CD4-positive, alpha-beta T cell treated with Interleukin-17A for 1 hour (primary cell): ENCODE measurements around the gene EML6.
A peak's percentile ranks its signal among the peaks of the same experiment; 100 is the strongest.

Experiments used
- DNase-seq: peaks from one replicate; pipeline ENCODE4 v3.0.0-alpha.2; 2020

EML6 gene

DNA sequence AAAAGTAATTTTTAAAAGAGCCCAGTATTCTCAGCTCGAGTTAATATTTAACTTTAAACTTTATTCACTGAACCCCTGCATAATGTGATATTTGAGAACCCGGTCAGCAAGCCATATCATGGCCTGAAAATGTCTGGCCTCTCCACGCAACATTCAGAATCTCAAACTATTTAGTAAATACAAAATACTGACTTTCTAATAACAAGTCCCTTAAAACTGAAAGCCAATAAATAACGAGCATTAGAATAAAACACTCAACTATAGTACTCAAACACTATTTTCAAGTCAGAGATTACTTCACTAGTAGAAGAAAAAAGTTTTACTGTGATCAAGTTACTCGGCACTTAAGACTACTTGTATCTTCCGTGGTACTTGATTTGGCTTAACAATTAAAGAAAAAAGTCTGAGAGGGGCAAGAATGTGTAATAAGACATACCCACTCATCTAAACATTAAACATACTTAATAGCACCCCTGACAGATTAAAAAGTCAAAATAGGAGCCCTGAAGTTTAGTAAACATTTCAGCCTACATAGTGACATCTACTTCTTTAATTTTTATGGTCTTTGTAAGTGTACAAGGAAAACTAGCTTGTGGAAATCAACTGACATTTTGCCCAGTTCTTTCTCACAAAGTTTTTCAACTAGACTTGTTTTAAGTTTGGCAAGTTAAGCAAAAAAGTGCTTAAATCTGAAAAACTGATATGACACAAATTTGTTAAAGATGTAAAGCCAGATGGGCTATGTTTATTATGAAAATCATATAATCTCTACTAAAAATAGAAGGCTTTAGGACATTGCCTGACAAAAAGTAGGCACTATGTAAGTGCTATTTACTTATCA, 288.6 kb downstream of the EML6 start:
- DNase-seq = no peak

DNA sequence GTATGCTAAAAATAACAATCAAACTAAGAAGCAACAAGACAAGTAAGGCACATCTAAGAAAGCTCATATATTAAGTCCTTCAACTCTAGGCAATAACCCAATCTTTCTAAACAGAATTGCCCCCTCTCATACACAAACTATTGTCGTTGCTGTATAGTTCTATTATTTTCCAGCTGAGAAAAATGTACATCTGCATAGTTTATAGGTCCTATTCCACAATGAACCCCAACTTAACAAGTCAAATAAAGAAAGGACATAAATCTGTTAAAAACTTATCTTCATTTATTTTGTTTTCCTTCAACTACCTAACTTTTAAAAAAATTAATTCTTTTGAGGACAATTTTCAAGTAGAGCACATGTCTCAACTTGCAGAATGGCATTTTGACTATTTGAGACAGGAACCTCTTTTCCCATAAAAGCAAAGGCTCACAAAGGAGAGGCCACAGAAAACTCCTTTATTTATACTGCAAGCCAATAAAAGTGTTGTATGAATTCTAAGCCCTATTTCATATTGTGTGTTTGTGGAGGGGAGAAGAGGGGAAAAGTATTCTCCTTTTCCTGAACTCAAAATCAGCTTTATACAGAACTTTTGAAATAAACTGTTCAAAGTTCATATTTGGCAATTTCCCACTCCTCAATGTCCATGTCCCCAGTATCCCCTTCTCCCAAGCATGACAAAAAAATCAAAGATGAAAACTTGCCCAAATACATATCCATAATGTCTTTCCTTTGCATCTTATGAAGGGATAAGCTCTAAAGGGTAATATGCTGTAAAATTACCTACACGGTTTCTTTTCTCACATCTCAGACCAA, 289.4 kb downstream of the EML6 start:
- no peak for DNase-seq

DNA sequence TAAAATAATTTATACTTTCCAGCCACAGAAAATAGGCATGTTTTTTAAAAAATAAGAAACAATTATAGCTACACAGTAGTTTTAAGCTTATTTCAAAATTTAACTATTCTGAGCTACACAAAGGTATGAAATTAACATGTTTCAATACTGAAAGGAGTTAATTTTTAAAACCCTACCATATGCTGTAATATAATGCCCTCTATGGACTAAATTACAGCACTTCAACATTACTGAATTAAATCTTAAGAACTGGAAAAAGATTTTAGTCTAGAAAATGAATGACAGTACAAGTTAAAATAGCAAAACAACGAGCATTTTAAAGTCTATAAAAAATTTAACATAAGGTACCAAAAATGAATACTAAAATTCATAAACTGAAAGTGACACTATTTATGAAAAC, 290.5 kb downstream of the EML6 start:
- no peak for DNase-seq

DNA sequence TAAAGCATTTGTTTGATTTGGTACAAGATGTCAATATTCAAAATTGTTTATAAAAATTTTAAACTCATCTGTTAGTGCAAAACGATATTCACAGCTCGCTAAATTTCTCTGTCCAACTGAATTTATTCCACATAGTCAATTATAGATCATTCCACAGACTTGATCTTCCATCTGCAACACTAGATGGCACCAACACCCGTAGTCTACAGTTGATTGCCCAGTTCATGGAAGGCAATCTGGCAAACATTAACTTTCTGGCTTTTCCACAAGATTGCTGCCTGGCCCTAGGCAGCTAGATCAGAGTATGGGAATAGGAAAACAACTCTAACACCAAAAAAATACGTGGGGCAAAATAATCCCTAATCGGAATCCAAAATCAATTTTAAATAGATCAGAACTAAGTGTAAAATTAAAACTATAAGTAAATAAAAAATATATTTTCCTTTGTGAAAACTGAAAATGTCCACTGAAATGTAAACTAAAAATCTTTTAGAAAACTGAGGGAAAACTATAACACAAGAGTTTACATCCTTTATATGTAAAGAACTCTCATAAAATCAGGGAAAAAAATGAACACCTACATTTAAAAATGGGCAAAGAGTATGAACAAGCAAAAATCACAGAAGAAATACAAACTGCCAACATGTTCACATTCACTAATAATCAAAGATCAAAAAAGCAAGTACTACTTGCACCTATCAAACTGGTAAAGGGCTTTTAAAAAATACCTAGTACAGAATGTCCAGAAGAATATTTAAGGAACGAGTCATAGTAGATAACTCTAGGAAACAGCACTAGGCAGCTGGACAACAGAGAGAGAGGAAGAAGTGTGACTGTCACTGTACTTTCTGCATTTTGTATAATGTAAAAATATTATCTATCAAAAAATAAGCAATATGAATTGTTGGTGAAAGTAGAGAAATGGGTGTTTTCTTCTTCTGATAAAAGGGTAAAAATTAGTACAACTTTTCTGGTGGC, 291.8 kb downstream of the EML6 start:
- peak; percentile 68 for DNase-seq

DNA sequence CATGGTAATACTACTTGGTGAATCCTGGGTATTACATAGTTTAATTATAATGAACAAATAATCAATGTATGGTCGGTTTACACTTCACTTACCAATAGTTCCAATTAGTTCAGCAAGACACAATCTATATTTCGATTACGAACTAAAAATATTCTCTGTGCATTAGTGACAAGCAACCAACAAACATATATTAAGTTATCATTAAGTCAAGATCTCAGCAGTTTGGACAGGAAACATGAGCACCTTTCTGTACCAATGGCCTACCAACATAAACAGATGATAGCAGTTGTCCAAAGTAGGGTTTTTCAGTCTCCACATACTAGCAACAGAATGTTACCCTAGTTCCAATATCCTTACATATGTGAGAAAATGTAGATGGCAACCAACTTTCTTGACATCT, 294.0 kb downstream of the EML6 start:
- no peak for DNase-seq

DNA sequence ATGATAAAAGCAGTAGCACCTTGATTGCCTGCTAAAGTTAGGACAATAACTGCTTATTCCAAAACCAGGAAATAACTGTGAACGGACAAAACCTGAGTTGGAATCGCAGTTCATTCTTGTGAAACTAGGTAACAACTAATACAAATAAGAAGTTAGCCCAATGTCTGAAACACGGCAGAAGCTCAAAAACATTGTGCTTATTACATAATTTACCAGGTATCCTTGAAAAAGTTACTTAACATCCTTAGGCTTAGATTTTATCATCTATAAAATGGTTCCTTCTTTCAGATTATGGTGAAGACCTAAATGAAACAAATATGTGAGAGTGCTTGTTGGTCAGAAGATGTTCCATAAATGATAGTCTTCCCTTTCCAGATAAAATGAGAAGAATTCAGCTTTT, 294.4 kb downstream of the EML6 start:
- no peak for DNase-seq

DNA sequence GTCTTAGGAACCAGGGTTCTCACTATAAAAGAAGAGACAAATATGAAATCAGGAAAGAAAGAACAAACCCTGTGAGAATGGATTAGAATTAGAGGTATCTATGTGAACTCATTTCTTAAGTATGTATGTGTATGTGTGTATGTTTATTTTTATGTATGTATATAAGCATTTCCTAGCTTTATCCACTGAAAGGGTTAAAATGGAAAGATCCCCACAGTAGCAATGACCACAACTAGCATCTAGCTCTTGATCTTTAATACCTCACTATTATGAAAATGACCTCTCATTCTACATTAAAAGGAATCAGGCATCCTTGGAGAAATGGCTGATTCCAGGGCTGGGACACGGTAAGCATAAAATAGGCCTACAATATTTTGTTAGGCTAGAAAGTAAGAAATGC, 295.2 kb downstream of the EML6 start:
- DNase-seq = no peak

DNA sequence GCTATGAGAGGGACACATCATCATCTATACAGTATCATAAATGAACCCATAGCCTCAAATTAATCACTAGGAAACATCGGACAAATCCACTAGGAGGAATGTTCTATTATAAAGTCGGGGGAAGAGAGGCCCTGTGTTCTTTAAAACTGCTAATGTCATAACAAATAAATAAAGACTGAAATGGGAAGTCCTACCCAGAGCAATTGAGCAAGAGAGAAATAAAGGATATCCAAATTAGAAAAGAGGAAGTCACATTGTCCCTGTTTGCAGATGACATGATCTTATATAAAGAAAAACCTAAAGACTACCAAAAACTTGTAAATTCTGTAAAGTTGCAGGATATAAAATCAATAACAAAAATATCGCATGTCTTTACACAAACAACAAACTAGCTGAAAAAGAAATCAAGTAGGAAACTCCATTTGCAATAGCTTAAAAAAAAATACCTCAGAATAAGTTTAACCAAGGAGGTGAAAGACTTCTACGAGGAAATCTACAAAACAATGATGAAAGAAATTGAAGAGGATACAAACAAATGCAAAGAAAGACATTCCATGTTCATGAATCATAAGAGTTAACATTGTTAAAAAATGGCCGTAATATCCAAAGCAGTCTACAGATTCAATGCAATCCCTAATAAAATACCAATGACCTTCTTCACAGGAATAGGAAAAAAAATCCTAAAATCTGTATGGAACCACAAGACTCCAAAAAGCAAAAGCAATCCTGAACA, 296.2 kb downstream of the EML6 start:
- no peak for DNase-seq
